H1 (cell line): Measurements from ENCODE around the gene CA5A.

Experiments
- CHD2 ChIP-seq: IDR thresholded peaks from 2 replicates; pipeline ENCODE4 v1.6.1; 2012; ENCODE audit warnings: low read length, improper control_type of control experiment
- CTCF ChIP-seq, 3 experiments: IDR thresholded peaks; 1 replicate in 2 of 3; 2 replicates in 1 of 3; pipeline versions ENCODE4 v1.5.1 to v1.6.1; 2011; ENCODE audit warnings: low read length in 3 of 3, mild to moderate bottlenecking in 3 of 3, inconsistent platforms in 2 of 3, low read depth in 1 of 3, moderate library complexity in 1 of 3; ENCODE audit not compliant: insufficient read depth in 1 of 3; ENCODE audit errors: control extremely low read depth in 1 of 3
- HDAC2 ChIP-seq, 2 experiments: fragments of 300-600 bp in 1 of 2; sonication (generic) in 1 of 2; IDR thresholded peaks; 2 replicates each; pipeline ENCODE4 v1.6.1; 2011 to 2012; ENCODE audit warnings: low read depth in 2 of 2, low read length in 2 of 2, mild to moderate bottlenecking in 2 of 2, moderate library complexity in 2 of 2, borderline replicate concordance in 1 of 2, inconsistent platforms in 1 of 2
- MAX ChIP-seq: IDR thresholded peaks from 2 replicates; pipeline ENCODE4 v1.6.1; 2012; ENCODE audit warnings: inconsistent platforms
- POLR2AphosphoS5 ChIP-seq: IDR thresholded peaks from 2 replicates; pipeline ENCODE4 v1.6.1; 2011; ENCODE audit warnings: low read depth, low read length
- ZNF274 ChIP-seq: IDR thresholded peaks from 2 replicates; pipeline ENCODE4 v1.7.0; 2012; ENCODE audit warnings: low read length, borderline replicate concordance; ENCODE audit errors: extremely low read depth

GRCh38 chr16:87960852-87961251 is 24.5 kb upstream of the CA5A start:
- TF ChIP-seq POLR2AphosphoS5 (no peak), HDAC2 (IDR thresholded peaks at IDR 0.05; ENCODE audit: borderline replicate concordance in 1 of 2, low read depth in 2 of 2, low read length in 2 of 2) (no peak), MAX (no peak), ZNF274 (no peak), CTCF (IDR thresholded peaks at IDR 0.05; ENCODE audit: control extremely low read depth in 1 of 3, insufficient read depth in 1 of 3, low read depth in 1 of 3, low read length in 3 of 3) (no peak), CHD2 (no peak)
